Fibroblast of skin of right quadriceps (primary cell): Measurements from ENCODE around the gene CD2.

Experiments used
- DNase-seq: peaks from one replicate; pipeline ENCODE4 v3.0.0-alpha.2; 2013

CD2 gene

GRCh38 chr1:116786049-116786448, 31.8 kb downstream of the CD2 start:
- DNase-seq, result no peak

- no peak for DNase-seq
Observed at GRCh38 chr1:116791727-116792126, 37.5 kb downstream of the CD2 start.

GRCh38 chr1:116793357-116793935, 39.2 kb downstream of the CD2 start:
- DNase-seq, result no peak

- no peak for DNase-seq
Observed at GRCh38 chr1:116794371-116794770, 40.1 kb downstream of the CD2 start.

GRCh38 chr1:116794804-116795481, 40.7 kb downstream of the CD2 start:
- DNase-seq, result no peak

GRCh38 chr1:116795482-116795829, 41.2 kb downstream of the CD2 start:
- no peak for DNase-seq

GRCh38 chr1:116804736-116805135, 50.5 kb downstream of the CD2 start:
- no peak for DNase-seq

GRCh38 chr1:116805398-116805797, 51.2 kb downstream of the CD2 start:
- DNase-seq, result no peak

- DNase-seq, result no peak
Observed at GRCh38 chr1:116806245-116806644, 52.0 kb downstream of the CD2 start.

- DNase-seq, result no peak
Observed at GRCh38 chr1:116806671-116807070, 52.4 kb downstream of the CD2 start.

- no peak for DNase-seq
Observed at GRCh38 chr1:116807394-116808199, 53.4 kb downstream of the CD2 start.

- no peak for DNase-seq
Observed at GRCh38 chr1:116808200-116808847, 54.1 kb downstream of the CD2 start.

- DNase-seq, result no peak
Observed at GRCh38 chr1:116808848-116809508, 54.7 kb downstream of the CD2 start.

- no peak for DNase-seq
Observed at GRCh38 chr1:116811321-116811720, 57.1 kb downstream of the CD2 start.

GRCh38 chr1:116814926-116815723, 60.9 kb downstream of the CD2 start:
- DNase-seq, result no peak

GRCh38 chr1:116817582-116818064, 63.4 kb downstream of the CD2 start:
- peak; percentile 43 for DNase-seq
